ENCODE data around the gene NHSL2.

The NHSL2 gene

GRCh38 chrX:72182924-72183323, 272.3 kb downstream of the NHSL2 start:
- DNase-seq (ENCODE audit: low read depth) = no peak

DNA sequence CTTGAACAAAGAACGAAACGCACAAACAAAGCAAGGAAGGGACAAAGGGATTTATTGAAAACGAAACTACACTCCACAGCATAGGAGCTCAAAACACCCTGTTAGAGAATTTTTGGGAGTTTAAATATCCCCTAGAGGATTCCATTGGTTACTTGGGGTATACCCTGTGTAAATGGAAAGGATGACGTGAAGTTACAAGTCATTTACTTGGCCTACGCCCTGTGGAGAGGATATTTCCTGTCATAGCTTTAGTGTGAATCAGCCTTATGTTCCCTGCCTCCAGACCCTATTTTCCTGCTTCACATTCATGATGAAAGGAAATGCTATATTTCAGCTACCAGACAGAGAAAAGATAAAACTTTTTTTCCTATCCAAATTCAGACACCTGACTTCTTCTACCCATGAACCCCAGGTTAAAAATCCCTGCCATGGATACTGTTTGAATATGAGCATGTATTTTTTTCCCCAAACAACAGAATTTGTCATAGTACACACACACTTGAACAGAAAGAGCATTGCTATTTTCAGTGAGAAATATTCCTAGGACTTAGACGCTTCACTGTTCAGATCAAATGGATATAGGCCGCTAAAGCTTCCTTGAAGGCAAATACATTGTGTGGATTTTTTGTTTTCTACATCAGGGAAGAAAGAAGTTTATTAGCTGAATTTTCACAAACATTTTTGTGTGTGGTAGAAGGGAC, 291.3 kb downstream of the NHSL2 start:
- DNase-seq (ENCODE audit: low read depth) = no peak

All from stimulated activated CD4-positive, alpha-beta T cell treated with anti-CD3 and anti-CD28 coated beads, Interleukin-2, amount 100 ng/mL, for 4 hours (primary cell).